ENCODE results near the gene OSBPL2.

OSBPL2 gene

GRCh38 chr20:62220666-62221568 lies 17.4 kb upstream of the OSBPL2 start:
- no peak overlapping the region for H3K27ac ChIP-seq (ENCODE audit: extremely low read depth, low read depth, low read length)
- ChIA-PET CTCF (no interaction called here), POLR2A (interaction anchor here (0.6 kb wide), 1 partner anchor 508 kb away, joined by 4 read pairs; no protein-coding TSS in a partner anchor)
- H3K36me3 ChIP-seq (ENCODE audit: control insufficient read depth in 2 of 2, insufficient read depth in 1 of 2, low read length in 2 of 2), result no peaks in the 10 kb centered on the region
- no peaks in the 10 kb centered on the region for H3K9me3 ChIP-seq (ENCODE audit: control insufficient read depth, insufficient read depth, low read depth, low read length)
- no peak overlapping the region for H3K4me3 ChIP-seq (ENCODE audit: low read depth, low read length)
- H3K4me1 ChIP-seq (ENCODE audit: control insufficient read depth, insufficient read depth, low read length), result peaks cover 2% of the 10 kb centered on the region; the same call in 1 of the 2 replicates
- TF ChIP-seq BCL11A (tag by site-specific recombination; IDR thresholded peaks at IDR 0.05; ENCODE audit: low read depth) (no peak), ZNF155 (tag by site-specific recombination; IDR thresholded peaks at IDR 0.05) (no peak), EGR2 (tag by site-specific recombination; IDR thresholded peaks at IDR 0.05; ENCODE audit: low read depth) (peak; percentile 89), ZNF629 (tag by site-specific recombination; IDR thresholded peaks at IDR 0.05) (no peak), ZNF24 (tag by site-specific recombination; IDR thresholded peaks at IDR 0.05) (no peak), HOXD13 (CRISPR knock-in tag; IDR thresholded peaks at IDR 0.05; ENCODE audit: borderline replicate concordance) (no peak), KLF10 (tag by site-specific recombination; IDR thresholded peaks at IDR 0.05) (no peak), ZNF169 (tag by site-specific recombination; IDR thresholded peaks at IDR 0.05) (no peak), ZNF350 (tag by site-specific recombination; IDR thresholded peaks at IDR 0.05) (no peak), ZNF324 (tag by site-specific recombination; IDR thresholded peaks at IDR 0.05) (no peak), ZSCAN23 (tag by site-specific recombination; IDR thresholded peaks at IDR 0.05) (no peak), ZBTB10 (tag by site-specific recombination; IDR thresholded peaks at IDR 0.05) (no peak; the same call in 1 of the 2 replicates), ZNF510 (tag by site-specific recombination; IDR thresholded peaks at IDR 0.05; ENCODE audit: insufficient replicate concordance) (no peak), ZFP69B (tag by site-specific recombination; IDR thresholded peaks at IDR 0.05) (no peak), ZBTB26 (tag by site-specific recombination; optimal IDR thresholded peaks at IDR 0.05) (peak; percentile 51), HIC1 (tag by site-specific recombination; IDR thresholded peaks at IDR 0.05) (no peak), ZNF660 (tag by site-specific recombination; IDR thresholded peaks at IDR 0.05) (no peak), PBX3 (CRISPR knock-in tag; IDR thresholded peaks at IDR 0.05) (no peak), ZNF398 (tag by site-specific recombination; IDR thresholded peaks at IDR 0.05) (peak; percentile 76), ZNF518A (tag by site-specific recombination; conservative IDR thresholded peaks at IDR 0.05; ENCODE audit: low read depth) (no peak)

All from HEK293 (cell line).